ENCODE data around the gene RRP1.

GRCh38 chr21:43797415-43797814 lies 8.0 kb downstream of the RRP1 start:
- TF ChIP-seq CTCF (IDR thresholded peaks at IDR 0.05) = no peak
- TF ChIP-seq POLR2A (IDR thresholded peaks at IDR 0.05) = no peak
- TF ChIP-seq EP300 (IDR thresholded peaks at IDR 0.05) = no peak
